Cardiac muscle cell (in vitro differentiated cells and primary cell): ENCODE measurements around the gene ALKBH4. TPM values are rescaled to one million over a fixed set of nuclear protein-coding genes. Genes with fewer than 3 reads are reported as not detected.

Experiments used
- DNase-seq, 2 donors: peaks; one replicate each; pipeline versions ENCODE4 v3.0.0 to v3.0.0-alpha.2; 2010 to 2017; ENCODE audit warnings: low read depth in 1 of 2, low spot score in 1 of 2
- H3K27ac ChIP-seq: fragments of 200-600 bp; sonication (generic); 2 replicates; pipeline ENCODE4 v1.5.1; 2016
- H3K27me3 ChIP-seq: fragments of 200-600 bp; sonication (generic); 2 replicates; pipeline ENCODE4 v1.6.0; 2016; ENCODE audit warnings: control low read depth
- H3K36me3 ChIP-seq: fragments of 200-600 bp; sonication (generic); 2 replicates; pipeline ENCODE4 v1.5.1; 2016; ENCODE audit warnings: control low read depth
- H3K4me1 ChIP-seq: fragments of 200-600 bp; sonication (generic); 2 replicates; pipeline ENCODE4 v1.8.1; 2017; ENCODE audit warnings: low read depth, mild to moderate bottlenecking, mixed run types
- H3K4me3 ChIP-seq: fragments of 200-600 bp; sonication (generic); 2 replicates; pipeline ENCODE4 v1.5.1; 2016; ENCODE audit warnings: mild to moderate bottlenecking
- H3K9me3 ChIP-seq: fragments of 200-600 bp; sonication (generic); 2 replicates; pipeline ENCODE4 v1.5.1; 2017; ENCODE audit warnings: low read depth, mild to moderate bottlenecking, control low read depth
- CTCF ChIP-seq: IDR thresholded peaks from 2 replicates; pipeline ENCODE4 v1.5.1; 2012; ENCODE audit warnings: low read depth, mild to moderate bottlenecking, low read length
- polyA plus RNA-seq: library from polyadenylated mRNA; unstranded; fragments of >200 nt; fragmentation: Nextera tagmentation; extraction: Ambion mirVana; gene quantifications from 2 replicates; pipeline ENCODE4 v1.2.1, GENCODE V29; 2016
- total RNA-seq: library from RNA; depleted of rRNA; stranded (reverse); fragments of >200 nt; gene quantifications from 2 replicates; pipeline ENCODE4 v1.2.3, GENCODE V29; 2016

Gene ALKBH4
- total and polyA plus RNA-seq, 2 experiments from 2014 or later, result 26.7 to 31.8 TPM

- no peak overlapping the region for H3K4me3 ChIP-seq
- no peaks in the 10 kb centered on the region for H3K36me3 ChIP-seq
- no peak overlapping the region for H3K27ac ChIP-seq
- no peaks in the 10 kb centered on the region for H3K9me3 ChIP-seq
- H3K4me1 ChIP-seq, result peaks cover 4% of the 10 kb centered on the region
- DNase-seq, result no peak
- no peaks in the 10 kb centered on the region for H3K27me3 ChIP-seq
- no peak for TF ChIP-seq CTCF
Observed at GRCh38 chr7:102436118-102436517, 28.5 kb downstream of the ALKBH4 start.

- Histone ChIP-seq H3K9me3 (no peaks in the 10 kb centered on the region), H3K4me1 (peaks cover 4% of the 10 kb centered on the region), H3K36me3 (no peaks in the 10 kb centered on the region), H3K27ac (no peak overlapping the region), H3K27me3 (no peaks in the 10 kb centered on the region), H3K4me3 (peak overlapping the region; percentile 87)
- peak in 1 of 2 donors; percentile 50 for DNase-seq
- TF ChIP-seq CTCF, result no peak
Observed at GRCh38 chr7:102434039-102434486, 30.6 kb downstream of the ALKBH4 start.

- H3K27ac ChIP-seq, result no peak within 1 kb of the TSS
- TF ChIP-seq CTCF, result no peak
- DNase-seq, result peak; percentile 77 to 84
- no peaks in the 10 kb centered on the region for H3K36me3 ChIP-seq
- peak within 1 kb of the TSS; percentile 87 for H3K4me3 ChIP-seq
- no peaks in the 10 kb centered on the region for H3K27me3 ChIP-seq
- H3K4me1 ChIP-seq, result peaks cover 4% of the 10 kb centered on the region
- no peaks in the 10 kb centered on the region for H3K9me3 ChIP-seq
Observed at GRCh38 chr7:102433219-102434038, 31.2 kb downstream of the ALKBH4 start, which contains the start of gene ORAI2. Gene ORAI2 (plus strand): TSS chr7:102433575. CDS start chr7:102438957, 5,382 bp downstream.

- peak in 1 of 2 donors; percentile 20 for DNase-seq
- H3K4me1 ChIP-seq, result peaks cover 4% of the 10 kb centered on the region
- no peaks in the 10 kb centered on the region for H3K27me3 ChIP-seq
- TF ChIP-seq CTCF, result no peak
- no peak overlapping the region for H3K27ac ChIP-seq
- no peaks in the 10 kb centered on the region for H3K36me3 ChIP-seq
- no peaks in the 10 kb centered on the region for H3K9me3 ChIP-seq
- peak overlapping the region; percentile 87 for H3K4me3 ChIP-seq
Observed at GRCh38 chr7:102432442-102433218, 32.0 kb downstream of the ALKBH4 start.

- no peak for TF ChIP-seq CTCF
- Histone ChIP-seq H3K36me3 (no peaks in the 10 kb centered on the region), H3K9me3 (no peaks in the 10 kb centered on the region), H3K4me3 (no peak overlapping the region), H3K4me1 (peaks cover 4% of the 10 kb centered on the region), H3K27ac (peak overlapping the region; percentile 62), H3K27me3 (no peaks in the 10 kb centered on the region)
- DNase-seq, result peak in 1 of 2 donors; percentile 19
Observed at GRCh38 chr7:102431617-102432298, 32.9 kb downstream of the ALKBH4 start.
